ENCODE data around the gene TAOK2.
A peak's percentile ranks its signal among the peaks of the same experiment; 100 is the strongest.

The TAOK2 gene

DNA sequence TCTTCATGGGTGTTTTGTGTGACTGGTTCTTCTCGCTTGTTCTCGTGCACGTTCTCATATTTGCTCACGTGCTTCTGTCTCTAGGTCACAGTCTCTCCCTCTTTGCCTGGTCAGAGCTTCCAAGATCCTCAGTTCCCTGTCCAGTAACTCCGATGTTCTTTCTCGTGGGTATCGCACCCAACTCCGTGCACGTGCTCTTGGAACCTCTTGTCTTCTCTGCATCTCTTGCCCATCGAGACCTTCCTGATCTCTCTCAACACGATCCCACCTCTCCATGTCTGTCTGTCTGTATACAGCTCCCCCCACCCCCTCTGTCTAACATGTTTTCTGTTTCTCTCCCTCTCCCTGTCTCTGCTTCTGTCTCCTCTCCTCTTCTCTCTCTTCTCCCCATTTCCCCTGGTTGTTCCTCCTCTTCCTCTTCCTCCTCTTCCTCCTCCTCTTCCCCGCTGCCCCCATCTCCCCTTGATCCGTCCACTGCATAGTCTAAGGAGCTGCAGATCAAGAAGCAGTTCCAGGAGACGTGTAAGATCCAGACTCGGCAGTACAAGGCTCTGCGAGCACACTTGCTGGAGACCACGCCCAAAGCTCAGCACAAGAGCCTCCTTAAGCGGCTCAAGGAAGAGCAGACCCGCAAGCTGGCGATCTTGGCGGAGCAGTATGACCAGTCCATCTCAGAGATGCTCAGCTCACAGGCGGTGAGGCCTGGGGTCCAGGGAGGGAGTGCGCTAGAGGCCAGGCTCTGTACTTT lies 15.6 kb downstream of the TAOK2 start:
- Mint-ChIP-seq H3K36me3 (peaks cover 3% of the 10 kb centered on the region), H3K27ac (no peak overlapping the region), H3K4me1 (ENCODE audit: low read depth) (peaks cover 4% of the 10 kb centered on the region)

GRCh38 chr16:29990034-29990433 lies 16.4 kb downstream of the TAOK2 start:
- Mint-ChIP-seq H3K27me3 (no peaks in the 10 kb centered on the region), H3K9me3 (ENCODE audit: low read depth) (no peaks in the 10 kb centered on the region), H3K36me3 (peaks cover 3% of the 10 kb centered on the region), H3K4me3 (no peak overlapping the region), H3K4me1 (ENCODE audit: low read depth) (peaks cover 10% of the 10 kb centered on the region), H3K27ac (no peak overlapping the region)

More for the DNA sequence above, 15.6 kb downstream of the TAOK2 start:
- H3K4me3 Mint-ChIP-seq = no peak overlapping the region
- H3K27me3 Mint-ChIP-seq = no peaks in the 10 kb centered on the region
- no peaks in the 10 kb centered on the region for H3K9me3 Mint-ChIP-seq (ENCODE audit: low read depth)

DNA sequence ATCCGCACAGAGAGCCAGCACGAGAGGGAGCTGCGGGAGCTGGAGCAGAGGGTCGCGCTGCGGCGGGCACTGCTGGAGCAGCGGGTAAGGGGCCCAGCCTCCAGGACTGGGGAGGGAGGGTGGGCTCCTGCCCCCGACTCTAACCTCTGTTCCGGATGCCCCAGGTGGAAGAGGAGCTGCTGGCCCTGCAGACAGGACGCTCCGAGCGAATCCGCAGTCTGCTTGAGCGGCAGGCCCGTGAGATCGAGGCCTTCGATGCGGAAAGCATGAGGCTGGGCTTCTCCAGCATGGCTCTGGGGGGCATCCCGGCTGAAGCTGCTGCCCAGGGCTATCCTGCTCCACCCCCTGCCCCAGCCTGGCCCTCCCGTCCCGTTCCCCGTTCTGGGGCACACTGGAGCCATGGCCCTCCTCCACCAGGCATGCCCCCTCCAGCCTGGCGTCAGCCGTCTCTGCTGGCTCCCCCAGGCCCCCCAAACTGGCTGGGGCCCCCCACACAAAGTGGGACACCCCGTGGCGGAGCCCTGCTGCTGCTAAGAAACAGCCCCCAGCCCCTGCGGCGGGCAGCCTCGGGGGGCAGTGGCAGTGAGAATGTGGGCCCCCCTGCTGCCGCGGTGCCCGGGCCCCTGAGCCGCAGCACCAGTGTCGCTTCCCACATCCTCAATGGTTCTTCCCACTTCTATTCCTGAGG lies 17.4 kb downstream of the TAOK2 start:
- Mint-ChIP-seq H3K9me3 (ENCODE audit: low read depth) (no peaks in the 10 kb centered on the region), H3K36me3 (peaks cover 3% of the 10 kb centered on the region), H3K4me1 (ENCODE audit: low read depth) (peaks cover 11% of the 10 kb centered on the region), H3K27ac (no peak overlapping the region), H3K27me3 (no peaks in the 10 kb centered on the region), H3K4me3 (no peak overlapping the region)

DNA sequence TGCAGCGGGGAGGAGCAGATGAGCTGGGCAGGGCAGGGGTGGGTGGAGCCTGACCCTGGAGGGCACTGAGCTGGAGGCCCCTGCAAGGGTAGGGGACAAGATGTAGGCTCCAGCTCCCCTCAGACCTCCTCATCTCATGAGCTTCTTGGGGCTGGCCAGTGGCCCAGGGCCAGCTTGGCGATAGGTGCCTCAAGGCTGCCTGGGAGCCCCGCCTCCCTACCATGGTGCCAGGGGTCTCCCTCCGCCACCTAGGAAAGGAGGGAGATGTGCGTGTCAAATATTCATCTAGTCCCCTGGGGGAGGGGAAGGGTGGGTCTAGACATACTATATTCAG lies 17.9 kb downstream of the TAOK2 start:
- H3K36me3 Mint-ChIP-seq = peaks cover 3% of the 10 kb centered on the region
- no peaks in the 10 kb centered on the region for H3K27me3 Mint-ChIP-seq
- no peak overlapping the region for H3K4me3 Mint-ChIP-seq
- H3K4me1 Mint-ChIP-seq (ENCODE audit: low read depth) = peaks cover 12% of the 10 kb centered on the region
- no peak overlapping the region for H3K27ac Mint-ChIP-seq
- H3K9me3 Mint-ChIP-seq (ENCODE audit: low read depth) = no peaks in the 10 kb centered on the region

- Mint-ChIP-seq H3K4me1 (ENCODE audit: low read depth) (peaks cover 18% of the 10 kb centered on the region), H3K4me3 (peak overlapping the region; percentile 20), H3K27me3 (no peaks in the 10 kb centered on the region), H3K27ac (peak overlapping the region; percentile 47), H3K9me3 (ENCODE audit: low read depth) (no peaks in the 10 kb centered on the region), H3K36me3 (peaks cover 3% of the 10 kb centered on the region)
Observed at GRCh38 chr16:29992344-29992967, 18.8 kb downstream of the TAOK2 start.

GRCh38 chr16:29993191-29993902 lies 19.7 kb downstream of the TAOK2 start:
- H3K27me3 Mint-ChIP-seq = no peaks in the 10 kb centered on the region
- peak overlapping the region; percentile 97 for H3K4me3 Mint-ChIP-seq
- H3K27ac Mint-ChIP-seq = no peak overlapping the region
- no peaks in the 10 kb centered on the region for H3K9me3 Mint-ChIP-seq (ENCODE audit: low read depth)
- peaks cover 24% of the 10 kb centered on the region for H3K4me1 Mint-ChIP-seq (ENCODE audit: low read depth)
- peaks cover 3% of the 10 kb centered on the region for H3K36me3 Mint-ChIP-seq

DNA sequence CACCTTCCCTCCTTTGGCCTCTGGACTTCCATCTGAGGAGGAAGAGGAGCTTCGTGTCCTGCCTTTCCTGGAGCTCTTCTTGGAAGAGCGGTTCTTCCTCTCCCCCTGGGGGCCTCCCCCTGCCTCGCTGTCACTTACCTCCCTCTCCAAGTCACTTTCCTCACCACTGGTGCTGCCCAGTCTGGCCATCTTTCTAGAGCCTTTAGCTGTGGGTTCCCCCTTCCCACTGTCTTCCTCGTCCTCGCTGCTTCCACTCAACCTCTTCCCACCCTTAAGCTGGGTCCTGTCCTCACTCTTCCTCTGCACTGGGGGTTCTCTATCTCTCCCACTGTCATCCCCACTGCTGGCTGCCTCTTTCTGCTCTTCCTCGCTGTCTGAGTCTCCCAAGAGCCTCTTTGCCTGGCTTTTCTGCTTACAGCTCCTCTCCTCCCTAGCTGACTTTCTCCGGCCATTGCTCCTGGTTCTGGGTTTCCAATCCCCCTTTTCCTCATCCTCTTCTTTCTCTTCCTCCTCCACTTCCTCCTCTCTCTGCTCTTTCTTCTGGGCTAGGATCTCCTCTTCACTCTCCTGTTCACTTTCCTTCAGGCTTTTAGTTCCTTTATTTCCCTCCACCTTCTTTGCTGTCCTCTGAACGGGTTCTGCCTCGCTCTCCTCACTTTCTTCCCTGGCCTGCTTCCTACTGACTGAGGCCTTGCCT lies 20.4 kb downstream of the TAOK2 start:
- Mint-ChIP-seq H3K9me3 (ENCODE audit: low read depth) (no peaks in the 10 kb centered on the region), H3K27me3 (no peaks in the 10 kb centered on the region)

GRCh38 chr16:29994600-29995323 lies 21.1 kb downstream of the TAOK2 start:
- Mint-ChIP-seq H3K36me3 (peaks cover 3% of the 10 kb centered on the region), H3K4me1 (ENCODE audit: low read depth) (peaks cover 31% of the 10 kb centered on the region), H3K4me3 (peak overlapping the region; percentile 97), H3K27me3 (no peaks in the 10 kb centered on the region), H3K9me3 (ENCODE audit: low read depth) (no peaks in the 10 kb centered on the region), H3K27ac (peak overlapping the region; percentile 99)

More for the DNA sequence above, 20.4 kb downstream of the TAOK2 start:
- Mint-ChIP-seq H3K27ac (peak overlapping the region; percentile 99), H3K4me3 (peak overlapping the region; percentile 97), H3K36me3 (peaks cover 3% of the 10 kb centered on the region), H3K4me1 (ENCODE audit: low read depth) (peaks cover 27% of the 10 kb centered on the region)

DNA sequence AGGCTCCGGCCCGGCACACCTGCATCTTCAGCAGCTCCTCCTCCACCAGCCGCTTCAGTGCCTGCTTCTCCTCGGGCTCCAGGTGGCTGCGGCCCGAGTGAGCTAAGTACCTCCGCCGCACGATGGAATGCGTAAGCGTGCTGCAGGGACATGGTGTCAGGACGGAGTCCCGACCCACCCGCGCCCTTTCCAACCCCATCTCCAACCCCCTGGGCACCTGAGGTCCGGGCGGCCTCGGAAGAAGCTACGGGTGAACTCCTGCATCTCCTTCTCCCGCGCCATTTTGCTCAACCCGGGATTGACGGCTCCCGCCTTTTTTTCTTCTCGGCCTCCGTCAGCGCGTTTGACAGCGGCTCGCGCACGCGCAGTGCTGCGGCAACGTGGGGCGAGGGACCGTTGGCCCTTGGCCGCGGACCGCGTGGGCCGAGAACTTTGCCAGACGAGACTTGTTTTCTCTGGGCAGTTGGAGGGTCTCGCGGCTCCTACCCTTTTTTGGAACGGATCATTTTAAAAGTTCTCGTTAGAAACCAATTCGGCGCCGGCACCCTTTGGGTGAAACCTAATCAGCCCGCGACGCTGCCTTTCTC lies 21.7 kb downstream of the TAOK2 start, which contains the start of gene HIRIP3:
Gene HIRIP3, minus strand, starts transcription at position 294 of the 587 bp plus-strand sequence. Its CDS starts 12 bp downstream, at position 282.
- H3K9me3 Mint-ChIP-seq (ENCODE audit: low read depth) = no peaks in the 10 kb centered on the region
- H3K36me3 Mint-ChIP-seq = peaks cover 1% of the 10 kb centered on the region
- peaks cover 32% of the 10 kb centered on the region for H3K4me1 Mint-ChIP-seq (ENCODE audit: low read depth)
- peak within 1 kb of the TSS; percentile 99 for H3K27ac Mint-ChIP-seq
- H3K27me3 Mint-ChIP-seq = no peaks in the 10 kb centered on the region
- H3K4me3 Mint-ChIP-seq = peak within 1 kb of the TSS; percentile 97

GRCh38 chr16:29995911-29996765 lies 22.5 kb downstream of the TAOK2 start, which contains the start of gene INO80E:
TSS of gene INO80E (plus strand) at chr16:29996241. CDS start at chr16:29996311, 70 bp downstream.
- Mint-ChIP-seq H3K4me1 (ENCODE audit: low read depth) (peaks cover 32% of the 10 kb centered on the region), H3K27ac (peak within 1 kb of the TSS; percentile 99), H3K9me3 (ENCODE audit: low read depth) (no peaks in the 10 kb centered on the region), H3K4me3 (peak within 1 kb of the TSS; percentile 97), H3K36me3 (no peaks in the 10 kb centered on the region), H3K27me3 (no peaks in the 10 kb centered on the region)

GRCh38 chr16:29996766-29997250 lies 23.1 kb downstream of the TAOK2 start:
- H3K27ac Mint-ChIP-seq = peak overlapping the region; percentile 99
- H3K4me3 Mint-ChIP-seq = peak overlapping the region; percentile 97
- no peaks in the 10 kb centered on the region for H3K9me3 Mint-ChIP-seq (ENCODE audit: low read depth)
- no peaks in the 10 kb centered on the region for H3K27me3 Mint-ChIP-seq
- H3K36me3 Mint-ChIP-seq = no peaks in the 10 kb centered on the region
- peaks cover 32% of the 10 kb centered on the region for H3K4me1 Mint-ChIP-seq (ENCODE audit: low read depth)

- Mint-ChIP-seq H3K4me1 (ENCODE audit: low read depth) (peaks cover 31% of the 10 kb centered on the region), H3K27ac (peak overlapping the region; percentile 54), H3K36me3 (no peaks in the 10 kb centered on the region), H3K4me3 (no peak overlapping the region), H3K9me3 (ENCODE audit: low read depth) (no peaks in the 10 kb centered on the region), H3K27me3 (no peaks in the 10 kb centered on the region)
Observed at GRCh38 chr16:29999605-30000004, 25.9 kb downstream of the TAOK2 start.
